HT-29 (cell line): ENCODE measurements around the gene NUCB2. TPM values are rescaled to one million over a fixed set of nuclear protein-coding genes. Genes with fewer than 3 reads are reported as not detected.
"Not testable (repeated sequence)": the region's sequence is repeated elsewhere in the genome, so short reads cannot be mapped to it uniquely, and the experiment has no call there.

Source experiments
- DNase-seq: peaks from one replicate; pipeline ENCODE4 v3.0.0-alpha.2; 2015; ENCODE audit warnings: low spot score
- total RNA-seq: library from RNA; depleted of rRNA; stranded (reverse); fragments of >200 nt; shearing (Covaris generic); gene quantifications from 2 replicates; pipeline ENCODE4 v1.2.3, GENCODE V29; 2014; rRNA removed

Gene NUCB2
- total RNA-seq: 6.9 and 9.5 TPM in 2 replicates

- DNase-seq: peak; percentile 95
Measured at GRCh38 chr11:17276236-17277023, at the start of gene NUCB2. TSS of gene NUCB2 (plus strand) at chr11:17276739. CDS start at chr11:17295324, 18,585 bp downstream.

GRCh38 chr11:17228186-17228925 lies 48.2 kb upstream of the NUCB2 start:
- not testable (repeated sequence) for DNase-seq

GRCh38 chr11:17229481-17230152 lies 46.9 kb upstream of the NUCB2 start:
- DNase-seq: no peak

GRCh38 chr11:17230867-17231851 lies 45.4 kb upstream of the NUCB2 start:
- DNase-seq: no peak

GRCh38 chr11:17233101-17233500 lies 43.4 kb upstream of the NUCB2 start:
- DNase-seq: no peak

- DNase-seq: peak; percentile 32
Measured at GRCh38 chr11:17238377-17238776, 38.2 kb upstream of the NUCB2 start.

GRCh38 chr11:17239927-17240326 lies 36.6 kb upstream of the NUCB2 start:
- DNase-seq: not testable (repeated sequence)

GRCh38 chr11:17240780-17241179 lies 35.8 kb upstream of the NUCB2 start:
- no peak for DNase-seq

- DNase-seq: not testable (repeated sequence)
Measured at GRCh38 chr11:17242954-17243353, 33.6 kb upstream of the NUCB2 start.

- no peak for DNase-seq
Measured at GRCh38 chr11:17244046-17244445, 32.5 kb upstream of the NUCB2 start.

- DNase-seq: no peak
Measured at GRCh38 chr11:17250561-17251350, 25.8 kb upstream of the NUCB2 start.

GRCh38 chr11:17252704-17253103 lies 23.8 kb upstream of the NUCB2 start:
- no peak for DNase-seq

GRCh38 chr11:17256512-17256911 lies 20.0 kb upstream of the NUCB2 start:
- DNase-seq: no peak

- DNase-seq: no peak
Measured at GRCh38 chr11:17257196-17257595, 19.3 kb upstream of the NUCB2 start.

- DNase-seq: no peak
Measured at GRCh38 chr11:17258670-17259069, 17.9 kb upstream of the NUCB2 start.

- no peak for DNase-seq
Measured at GRCh38 chr11:17259519-17259918, 17.0 kb upstream of the NUCB2 start.

GRCh38 chr11:17260020-17260419 lies 16.5 kb upstream of the NUCB2 start:
- no peak for DNase-seq

- no peak for DNase-seq
Measured at GRCh38 chr11:17263769-17264168, 12.8 kb upstream of the NUCB2 start.

- DNase-seq: no peak
Measured at GRCh38 chr11:17266781-17267180, 9.8 kb upstream of the NUCB2 start.

- no peak for DNase-seq
Measured at GRCh38 chr11:17267576-17267975, 9.0 kb upstream of the NUCB2 start.
